HepG2 (cell line): Measurements from ENCODE around the gene USP5. TPM values are rescaled to one million over a fixed set of nuclear protein-coding genes. Genes with fewer than 3 reads are reported as not detected.

Experiments used
- ATAC-seq: fragments of 200-7000 bp; cut with Tn5 transposase; 3 replicates; pipeline ENCODE4 v1.9.1; 2020; ENCODE audit warnings: mild to moderate bottlenecking, moderate library complexity
- BruUV-seq: library from RNA; stranded (reverse); fragments of 400-500 nt; replicated peaks from 2 replicates; lab custom pipeline; 2021; lab: Mats Ljungman, UMichigan
- CTCF ChIA-PET: fragments of 300-600 bp; formaldehyde crosslinking; extraction: SDS; loops from one replicate; lab custom pipeline; 2021; ENCODE audit warnings: low total read pairs, inconsistent platforms, low intra/inter-chr PET ratio; lab: Yijun Ruan, JAX
- POLR2A ChIA-PET: fragments of 350-600 bp; sonication (Branson Sonifier 250); formaldehyde crosslinking; loops from one replicate; lab custom pipeline; 2020; ENCODE audit warnings: antibody characterized with exemption, inconsistent platforms; lab: Yijun Ruan, JAX
- DNase-seq: peaks from one replicate; pipeline ENCODE4 v3.0.0-alpha.2; 2015; ENCODE audit warnings: low spot score
- FAIRE-seq: peaks from 3 replicates; lab custom pipeline; 2011; peaks lifted over from hg19 to GRCh38; lab: Jason Lieb, UNC
- H2AFZ ChIP-seq: one replicate; pipeline ENCODE4 v1.6.1; 2011; ENCODE audit warnings: low read length, inconsistent platforms
- H3K27ac ChIP-seq: fragments of 300-600 bp; 3 replicates; pipeline ENCODE4 v1.8.0; 2011; ENCODE audit warnings: mixed run types, mild to moderate bottlenecking, mixed read lengths, low read length, inconsistent platforms; ENCODE audit not compliant: insufficient read depth; ENCODE audit errors: extremely low read length
- H3K27me3 ChIP-seq, 2 experiments: fragments of 200-600 bp in 1 of 2; 2 replicates in 1 of 2; 3 replicates in 1 of 2; pipeline versions ENCODE4 v1.6.0 to v1.8.0; 2011; ENCODE audit warnings: low read length in 2 of 2, mild to moderate bottlenecking in 2 of 2, moderate library complexity in 2 of 2, inconsistent platforms in 1 of 2; ENCODE audit not compliant: insufficient read depth in 2 of 2, control insufficient read depth in 1 of 2
- H3K36me3 ChIP-seq, 2 experiments: fragments of 200-600 bp in 1 of 2; replicated peaks in 1 of 2; 2 replicates in 1 of 2; 3 replicates in 1 of 2; pipeline versions ENCODE4 v1.5.1 to v1.8.0; 2011; ENCODE audit warnings: low read length in 2 of 2, inconsistent platforms in 1 of 2; ENCODE audit not compliant: insufficient read depth in 2 of 2, control insufficient read depth in 1 of 2
- H3K4me1 ChIP-seq: 2 replicates; pipeline ENCODE4 v1.5.1; 2012; ENCODE audit warnings: low read length, inconsistent platforms; ENCODE audit not compliant: insufficient read depth
- H3K4me2 ChIP-seq: 2 replicates; pipeline ENCODE4 v1.6.0; 2011; ENCODE audit warnings: low read depth, low read length, inconsistent platforms
- H3K4me3 ChIP-seq, 3 experiments: fragments of 200-600 bp in 1 of 3; sonication (generic), shearing (Covaris generic) in 1 of 3; replicated peaks in 1 of 3; 2 replicates each; pipeline ENCODE4 v1.5.1; 2011 to 2016; ENCODE audit warnings: low read length in 3 of 3, inconsistent platforms in 2 of 3, low read depth in 2 of 3, mild to moderate bottlenecking in 2 of 3, control low read depth in 1 of 3, mixed read lengths in 1 of 3; ENCODE audit not compliant: insufficient read depth in 1 of 3
- H3K79me2 ChIP-seq: one replicate; pipeline ENCODE4 v1.6.1; 2011; ENCODE audit warnings: low read length, inconsistent platforms; ENCODE audit not compliant: insufficient read depth
- H3K9ac ChIP-seq: 2 replicates; pipeline ENCODE4 v1.6.0; 2011; ENCODE audit warnings: mild to moderate bottlenecking, low read depth, low read length, inconsistent platforms; ENCODE audit not compliant: insufficient read depth
- H3K9me3 ChIP-seq: 2 replicates; pipeline ENCODE4 v1.5.1; 2012; ENCODE audit warnings: mild to moderate bottlenecking, low read length
- H4K20me1 ChIP-seq: 2 replicates; pipeline ENCODE4 v1.6.0; 2011; ENCODE audit warnings: inconsistent platforms, mild to moderate bottlenecking, low read length, moderate library complexity; ENCODE audit not compliant: insufficient read depth
- ARID4A ChIP-seq: sonication (generic); formaldehyde crosslinking; IDR thresholded peaks from 2 replicates; pipeline ENCODE4 v1.5.0; 2020; ENCODE audit warnings: mild to moderate bottlenecking, missing genetic modification reagents, borderline replicate concordance
- DR1 ChIP-seq: sonication (generic); formaldehyde crosslinking; IDR thresholded peaks from 2 replicates; pipeline ENCODE4 v1.8.0; 2021; ENCODE audit warnings: mild to moderate bottlenecking, missing genetic modification reagents, inconsistent platforms
- RERE ChIP-seq: IDR thresholded peaks from 2 replicates; pipeline ENCODE4 v1.6.1; 2016; ENCODE audit warnings: low read depth, missing genetic modification reagents, missing compliant biosample characterization
- RFXAP ChIP-seq: sonication (generic); formaldehyde crosslinking; IDR thresholded peaks from 2 replicates; pipeline ENCODE4 v1.4.0; 2020; ENCODE audit warnings: missing genetic modification reagents, borderline replicate concordance
- ZMYM2 ChIP-seq: sonication (generic); formaldehyde crosslinking; IDR thresholded peaks from 2 replicates; pipeline ENCODE4 v1.8.0; 2022; ENCODE audit warnings: mild to moderate bottlenecking, missing genetic modification reagents
- ZNF136 ChIP-seq: sonication (generic); formaldehyde crosslinking; IDR thresholded peaks from 2 replicates; pipeline ENCODE4 v1.8.1; 2022; ENCODE audit warnings: low read depth, mild to moderate bottlenecking, moderate library complexity, missing genetic modification reagents
- WGBS: methylation state at CpG from one replicate; pipeline ENCODE4 v1.1.6; 2017; ENCODE audit warnings: low lambda C conversion rate; 5-methylcytosine and 5-hydroxymethylcytosine counted together
- in situ Hi-C: cut with HindIII; loops from 2 replicates; pipeline ENCODE4 v1.10.0; 2017; ENCODE audit warnings: low pct_unique_long_range_greater_than_20kb; ENCODE audit not compliant: extremely low pct_ligation_motif_present
- intact Hi-C: fragments of 100-400 bp; cut with micrococcal nuclease; formaldehyde crosslinking; loops from one replicate; pipeline ENCODE4 v1.10.0; 2022; ENCODE audit not compliant: unreplicated experiment
- polyA plus RNA-seq, 8 experiments: library from polyadenylated mRNA; depleted of rRNA in 3 of 8; stranded (reverse) in 7 of 8; unstranded in 1 of 8; fragments of >200 nt; fragmentation: Illumina TruSeq in 4 of 8; extraction: Trizol in 4 of 8; gene quantifications; 2 replicates each; pipeline versions ENCODE4 v1.2.1 to v1.2.3, GENCODE V29; 2011 to 2016; ENCODE audit warnings: low read depth in 4 of 8, missing spikeins in 1 of 8, mixed read lengths in 1 of 8; ENCODE audit not compliant: insufficient read depth in 1 of 8
- total RNA-seq, 5 experiments: library from RNA; depleted of rRNA; stranded (reverse); fragments of >200 nt; fragmentation: Illumina TruSeq; extraction: Trizol; gene quantifications; 2 replicates each; pipeline ENCODE4 v1.2.3, GENCODE V29; 2016; ENCODE audit warnings: low read depth in 1 of 5

USP5 gene
- total and polyA plus RNA-seq, 2 of the 13 experiments (the other 11 are each of a cell fraction or from before 2014, with no cell fraction given): 39.6 to 56.0 TPM

DNA sequence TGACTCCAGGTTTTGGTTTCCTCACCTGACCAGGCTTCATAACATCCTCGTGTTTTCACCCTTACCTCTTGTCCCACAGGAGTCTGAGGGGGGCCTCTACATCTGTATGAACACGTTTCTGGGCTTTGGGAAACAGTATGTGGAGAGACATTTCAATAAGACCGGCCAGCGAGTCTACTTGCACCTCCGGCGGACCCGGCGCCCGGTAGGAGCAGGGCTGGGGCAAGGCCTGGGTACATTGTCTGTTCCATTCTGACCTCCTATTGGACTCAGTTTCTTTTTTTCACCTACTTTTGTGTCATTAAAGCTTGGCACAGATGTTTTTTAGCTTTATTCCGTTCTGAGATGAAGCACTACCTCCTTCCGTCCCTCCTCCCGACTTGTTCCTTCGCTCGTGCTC lies 3.4 kb downstream of the USP5 start (continued):
- TF ChIP-seq ARID4A (no peak), ZNF136 (no peak)

DNA sequence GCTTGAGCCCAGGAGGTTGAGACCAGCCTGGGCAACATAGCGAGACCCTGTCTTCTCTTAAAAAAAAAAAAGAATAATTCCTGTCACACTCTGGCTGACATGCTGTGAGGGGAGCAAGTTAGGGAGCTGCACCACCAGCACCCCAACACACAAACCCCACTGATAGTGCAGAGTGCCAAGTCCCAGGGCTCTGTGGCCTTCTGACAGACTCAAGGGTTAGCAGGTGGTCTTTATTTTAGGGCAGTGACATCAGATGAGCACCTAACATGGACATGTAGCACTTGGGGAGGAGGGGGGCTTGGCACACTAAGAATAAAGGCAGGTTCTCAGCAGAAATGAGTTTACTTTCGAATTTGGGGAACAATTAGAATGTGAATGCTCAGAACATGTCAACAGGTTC lies 6.8 kb downstream of the USP5 start:
- H3K4me3 ChIP-seq: no peak overlapping the region
- intact Hi-C loops (no loop called here), in situ Hi-C loops (no loop called here)
- 100% methylated on average over 2 of the region's 2 CpGs for WGBS
- POLR2A ChIA-PET: no interaction called here
- H3K9ac ChIP-seq: no peak overlapping the region
- no peak for DNase-seq
- H3K9me3 ChIP-seq: no peaks in the 10 kb centered on the region
- no peak overlapping the region for H3K4me2 ChIP-seq
- peaks cover 43 to 84% of the 10 kb centered on the region in 2 experiments for H3K36me3 ChIP-seq
- CTCF ChIA-PET: no interaction called here
- FAIRE-seq: no peak
- ATAC-seq: no peak
- no peak overlapping the region for H3K27ac ChIP-seq
- H2AFZ ChIP-seq: no peak overlapping the region
- TF ChIP-seq DR1 (CRISPR knock-in tag) (no peak), ZMYM2 (CRISPR knock-in tag) (no peak), RFXAP (CRISPR knock-in tag) (no peak), RERE (no peak)
- TF ChIP-seq, all 625 proteins: peak for 0
- Histone ChIP-seq H3K4me1 (peaks cover 9% of the 10 kb centered on the region), H4K20me1 (no peaks in the 10 kb centered on the region), H3K79me2 (peaks cover 11% of the 10 kb centered on the region), H3K27me3 (no peaks in the 10 kb centered on the region)
- BruUV-seq: no TSS peak
